GM23248 (cell line): ENCODE data around the gene GPA33. TPM values are rescaled to one million over a fixed set of nuclear protein-coding genes. Genes with fewer than 3 reads are reported as not detected.

Source experiments
- DNase-seq: peaks from one replicate; pipeline ENCODE4 v3.0.0-alpha.2; 2015
- H2AFZ ChIP-seq: fragments of 200-600 bp; sonication (generic); 2 replicates; pipeline ENCODE4 v1.6.1; 2016; ENCODE audit warnings: antibody characterized with exemption
- H3F3A ChIP-seq: fragments of 200-600 bp; sonication (generic); 2 replicates; pipeline ENCODE4 v1.6.1; 2016; ENCODE audit warnings: mild to moderate bottlenecking, antibody characterized with exemption, mixed run types; ENCODE audit not compliant: insufficient read depth
- H3K27ac ChIP-seq: fragments of 200-600 bp; sonication (generic); 2 replicates; pipeline ENCODE4 v1.5.1; 2016; ENCODE audit warnings: mild to moderate bottlenecking
- H3K27me3 ChIP-seq: fragments of 200-600 bp; sonication (generic); replicated peaks from 2 replicates; pipeline ENCODE4 v1.6.1; 2016; ENCODE audit warnings: mild to moderate bottlenecking; ENCODE audit not compliant: insufficient read depth
- H3K36me3 ChIP-seq: fragments of 200-600 bp; sonication (generic); 2 replicates; pipeline ENCODE4 v1.6.1; 2016; ENCODE audit warnings: low read depth, mild to moderate bottlenecking
- H3K4me1 ChIP-seq: fragments of 200-600 bp; sonication (generic); 2 replicates; pipeline ENCODE4 v1.6.1; 2016; ENCODE audit warnings: mild to moderate bottlenecking; ENCODE audit not compliant: insufficient read depth
- H3K4me2 ChIP-seq: fragments of 200-600 bp; sonication (generic); one replicate; pipeline ENCODE4 v1.6.1; 2016; ENCODE audit warnings: mild to moderate bottlenecking; ENCODE audit not compliant: unreplicated experiment
- H3K4me3 ChIP-seq: fragments of 200-600 bp; sonication (generic); 2 replicates; pipeline ENCODE4 v1.5.1; 2016; ENCODE audit warnings: mild to moderate bottlenecking
- H3K79me2 ChIP-seq: fragments of 200-600 bp; sonication (generic); 2 replicates; pipeline ENCODE4 v1.6.1; 2016; ENCODE audit warnings: mild to moderate bottlenecking; ENCODE audit not compliant: insufficient read depth
- H3K9ac ChIP-seq: fragments of 200-600 bp; sonication (generic); 2 replicates; pipeline ENCODE4 v1.6.1; 2016; ENCODE audit warnings: mild to moderate bottlenecking
- H3K9me2 ChIP-seq: fragments of 200-600 bp; sonication (generic); 2 replicates; pipeline ENCODE4 v1.6.1; 2016; ENCODE audit warnings: mixed run types, mild to moderate bottlenecking, moderate library complexity; ENCODE audit not compliant: insufficient read depth
- H3K9me3 ChIP-seq: fragments of 200-600 bp; sonication (generic); one replicate; pipeline ENCODE4 v1.6.1; 2017; ENCODE audit warnings: low read depth
- H4K20me1 ChIP-seq: fragments of 200-600 bp; sonication (generic); 2 replicates; pipeline ENCODE4 v1.6.0; 2016; ENCODE audit not compliant: insufficient read depth
- EZH2 ChIP-seq: fragments of 200-600 bp; sonication (generic); IDR thresholded peaks from 2 replicates; pipeline ENCODE4 v1.6.1; 2018; ENCODE audit warnings: antibody characterized with exemption, mild to moderate bottlenecking; ENCODE audit not compliant: insufficient read depth, poor library complexity, severe bottlenecking
- EZH2phosphoT487 ChIP-seq: fragments of 200-600 bp; sonication (generic); IDR thresholded peaks from 2 replicates; pipeline ENCODE4 v1.6.1; 2018; ENCODE audit warnings: antibody characterized with exemption, moderate library complexity, mild to moderate bottlenecking, low read depth; ENCODE audit not compliant: insufficient read depth
- WGBS, 2 experiments: methylation state at CpG; one replicate each; pipeline ENCODE4 v1.1.6; 2015 to 2017; ENCODE audit warnings: low lambda C conversion rate in 2 of 2, low coverage in 1 of 2; ENCODE audit errors: missing lambda C conversion rate in 2 of 2; 5-methylcytosine and 5-hydroxymethylcytosine counted together
- in situ Hi-C: fragments of 300-500 bp; cut with MboI; formaldehyde crosslinking; loops from 2 replicates; pipeline ENCODE4 v1.15.0; 2020
- polyA plus RNA-seq: library from polyadenylated mRNA; unstranded; fragments of >200 nt; fragmentation: Nextera tagmentation; extraction: Ambion mirVana; gene quantifications from 2 replicates; pipeline ENCODE4 v1.2.1, GENCODE V29; 2016
- total RNA-seq: library from RNA; depleted of rRNA; stranded (reverse); fragments of >200 nt; shearing (Covaris generic); gene quantifications from 2 replicates; pipeline ENCODE4 v1.2.3, GENCODE V29; 2014

The GPA33 gene
- total and polyA plus RNA-seq, 2 experiments from 2014 or later, result not detected

DNA sequence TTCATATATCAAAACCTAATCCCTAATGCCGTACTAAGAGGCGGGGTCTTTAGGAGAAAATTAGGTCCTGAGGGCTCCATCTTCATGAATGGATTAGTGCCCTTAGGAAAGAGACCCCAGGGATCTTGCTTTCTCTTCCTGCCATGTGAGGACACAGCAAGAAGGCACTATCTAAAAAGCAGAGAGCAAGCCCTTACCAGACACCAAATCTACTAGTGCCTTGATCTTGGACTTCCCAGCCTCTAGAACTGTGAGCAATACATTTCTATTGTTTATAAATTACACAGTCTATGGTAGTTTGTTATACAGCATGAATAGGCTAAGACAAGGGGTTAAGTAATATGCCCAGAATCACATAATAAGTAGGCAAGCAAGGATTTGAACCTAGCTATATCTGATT lies 46.6 kb upstream of the GPA33 start:
- Histone ChIP-seq H3K9me2 (no peaks in the 10 kb centered on the region), H3K36me3 (no peaks in the 10 kb centered on the region), H3F3A (no peaks in the 10 kb centered on the region), H3K4me2 (no peak overlapping the region), H3K4me3 (no peak overlapping the region), H3K79me2 (no peaks in the 10 kb centered on the region), H3K27me3 (0 out of 2 replicates have a peak, but pooled peaks cover 20% of the 10 kb centered on the region), H4K20me1 (no peaks in the 10 kb centered on the region), H3K4me1 (0 out of 2 replicates have a peak, but pooled peaks cover 3% of the 10 kb centered on the region), H3K9ac (no peak overlapping the region), H3K27ac (no peak overlapping the region), H3K9me3 (no peaks in the 10 kb centered on the region), H2AFZ (no peak overlapping the region)
- no peak for TF ChIP-seq EZH2
- no peak for TF ChIP-seq EZH2phosphoT487
- DNase-seq, result no peak
- WGBS, 2 experiments, result 65 to 79% methylated on average over 2 of the region's 2 CpGs
- in situ Hi-C loops, result no loop called here

DNA sequence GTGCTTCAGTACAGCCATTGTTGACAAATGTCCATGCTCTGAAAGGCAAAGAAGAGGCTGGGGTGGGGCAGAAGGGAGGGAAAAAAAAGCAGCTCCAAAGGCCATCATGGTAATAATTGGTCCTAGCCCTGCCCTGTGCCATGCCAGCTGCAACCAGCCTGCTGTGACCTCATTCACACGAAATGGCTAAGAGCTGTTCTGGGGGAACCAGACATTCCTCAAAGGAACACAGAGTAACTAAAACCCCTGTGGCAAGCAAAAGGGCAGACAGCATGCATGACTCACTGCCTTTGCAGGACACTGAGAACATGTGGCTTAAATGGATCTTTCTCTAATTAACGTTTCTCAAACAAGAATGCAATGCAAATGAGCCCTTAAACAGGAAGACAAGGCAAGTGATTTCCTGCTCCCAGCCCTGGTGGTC lies 46.0 kb upstream of the GPA33 start:
- peak; percentile 48 for DNase-seq
- Histone ChIP-seq H3K27me3 (0 out of 2 replicates have a peak, but pooled peaks cover 20% of the 10 kb centered on the region), H4K20me1 (no peaks in the 10 kb centered on the region), H2AFZ (no peak overlapping the region), H3K9me3 (no peaks in the 10 kb centered on the region), H3K36me3 (no peaks in the 10 kb centered on the region), H3K4me2 (no peak overlapping the region), H3K79me2 (no peaks in the 10 kb centered on the region), H3K4me1 (0 out of 2 replicates have a peak, but pooled peaks cover 3% of the 10 kb centered on the region), H3F3A (no peaks in the 10 kb centered on the region), H3K27ac (no peak overlapping the region), H3K9ac (no peak overlapping the region), H3K4me3 (no peak overlapping the region), H3K9me2 (no peaks in the 10 kb centered on the region)
- WGBS, 2 experiments, result 0 to 3% methylated on average over 2 of the region's 2 CpGs
- in situ Hi-C loops, result no loop called here
- TF ChIP-seq EZH2 (no peak), EZH2phosphoT487 (no peak)

DNA sequence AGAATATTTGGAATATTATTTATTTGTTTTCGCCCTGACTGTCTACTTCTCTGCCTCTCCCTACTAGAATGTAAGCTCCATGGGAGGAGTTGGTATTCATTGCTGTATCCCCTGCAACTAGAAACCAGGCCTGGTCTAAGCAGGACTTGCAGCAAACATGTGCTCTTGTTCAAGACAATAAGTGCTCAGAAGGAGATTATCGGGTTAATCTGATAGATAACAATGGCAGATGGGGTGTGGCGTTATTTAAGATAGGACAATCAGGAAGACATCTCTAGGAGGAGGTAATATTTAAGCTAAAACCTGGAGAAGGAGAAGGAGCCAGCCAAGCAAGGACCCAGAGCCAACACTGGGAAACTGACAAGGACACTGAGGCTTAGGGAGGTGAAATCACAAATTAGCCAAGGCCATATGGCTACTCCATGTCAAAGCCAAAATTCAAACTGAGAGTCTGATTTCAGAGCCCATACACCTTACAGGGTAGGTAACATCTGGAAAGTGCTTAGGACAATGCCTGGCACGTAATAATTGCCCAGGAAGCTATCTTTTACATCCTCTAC lies 45.2 kb upstream of the GPA33 start:
- Histone ChIP-seq H3K9ac (no peak overlapping the region), H3F3A (no peaks in the 10 kb centered on the region), H3K9me2 (no peaks in the 10 kb centered on the region), H3K27ac (no peak overlapping the region), H4K20me1 (no peaks in the 10 kb centered on the region), H3K36me3 (no peaks in the 10 kb centered on the region), H3K9me3 (no peaks in the 10 kb centered on the region), H3K79me2 (no peaks in the 10 kb centered on the region), H3K4me1 (0 out of 2 replicates have a peak, but pooled peaks cover 3% of the 10 kb centered on the region), H3K4me3 (no peak overlapping the region), H3K4me2 (no peak overlapping the region), H2AFZ (no peak overlapping the region), H3K27me3 (peaks cover 20% of the 10 kb centered on the region; the same call in 1 of the 2 replicates)
- no peak for DNase-seq
- 16 to 21% methylated on average over 4 of the region's 4 CpGs for WGBS, 2 experiments
- TF ChIP-seq EZH2phosphoT487, result no peak
- TF ChIP-seq EZH2, result no peak
- in situ Hi-C loops, result no loop called here

DNA sequence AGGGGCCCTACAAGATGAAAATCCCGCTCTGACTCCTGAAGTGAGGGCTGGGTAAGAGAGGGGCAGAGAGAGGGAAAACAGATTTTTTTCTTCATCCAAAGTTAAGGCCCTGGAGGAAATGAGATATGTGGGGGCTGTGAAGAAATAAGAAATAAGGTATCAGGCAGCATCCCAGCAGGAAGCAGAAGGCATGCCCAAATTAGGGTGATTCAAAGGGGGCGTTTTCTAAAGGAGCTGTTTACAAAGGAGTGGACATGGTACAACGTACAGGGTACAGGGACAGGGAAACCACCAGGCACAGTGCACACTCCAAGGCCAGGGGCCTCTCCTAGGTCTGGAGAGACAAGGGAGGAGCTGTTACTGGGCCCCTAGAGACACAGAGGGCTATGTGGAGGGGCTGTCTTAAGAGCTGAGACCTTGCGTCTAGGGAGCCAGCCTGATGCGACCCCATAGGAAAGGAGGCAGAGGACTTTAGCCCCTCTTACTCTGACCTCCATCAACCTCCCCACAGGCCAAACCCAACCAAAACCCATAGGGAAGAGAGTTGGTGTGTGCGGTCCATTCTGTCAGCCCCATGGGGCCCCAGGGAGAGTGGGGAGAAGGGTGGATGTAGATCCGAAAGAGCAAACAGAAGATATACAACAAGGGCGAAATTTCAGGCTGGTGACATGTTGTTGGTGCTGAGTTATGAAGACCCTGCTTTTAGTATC lies 42.3 kb upstream of the GPA33 start:
- no peaks in the 10 kb centered on the region for H3K36me3 ChIP-seq
- WGBS, 2 experiments, result 48 to 49% methylated on average over 8 of the region's 8 CpGs
- in situ Hi-C loops, result no loop called here

More for the DNA sequence above, 42.3 kb upstream of the GPA33 start:
- H3K9me3 ChIP-seq, result no peaks in the 10 kb centered on the region
- 0 out of 2 replicates have a peak, but pooled peaks cover 3% of the 10 kb centered on the region for H3K4me1 ChIP-seq
- H3K27ac ChIP-seq, result no peak overlapping the region
- no peaks in the 10 kb centered on the region for H3K9me2 ChIP-seq
- no peaks in the 10 kb centered on the region for H3K79me2 ChIP-seq
- peaks cover 37% of the 10 kb centered on the region; the same call in 1 of the 2 replicates for H3K27me3 ChIP-seq
- no peaks in the 10 kb centered on the region for H3F3A ChIP-seq
- no peak overlapping the region for H3K9ac ChIP-seq
- DNase-seq, result no peak
- no peak overlapping the region for H3K4me2 ChIP-seq
- no peak overlapping the region for H3K4me3 ChIP-seq
- H4K20me1 ChIP-seq, result no peaks in the 10 kb centered on the region
- TF ChIP-seq EZH2 (no peak), EZH2phosphoT487 (no peak)
- no peak overlapping the region for H2AFZ ChIP-seq
